Peyer's patch (tissue), 4 donors: ENCODE data around the gene CNN2.

ENCODE experiments used
- POLR2A ChIP-seq, 2 donors: fragments of 450-650 bp; IDR thresholded peaks; one replicate each; pipeline ENCODE4 v1.5.1; 2017; ENCODE audit warnings: antibody characterized with exemption in 2 of 2, mild to moderate bottlenecking in 2 of 2, moderate library complexity in 2 of 2
- TF ChIP-seq, protein P1 (sequence below), 6 experiments: fragments of 450-650 bp in 4 of 6; fragments of 200-600 bp in 2 of 6; sonication (generic) in 1 of 6; IDR thresholded peaks; one replicate each; pipeline ENCODE4 v1.5.1; 2017 to 2019; ENCODE audit warnings: antibody characterized with exemption in 6 of 6, mild to moderate bottlenecking in 3 of 6, moderate library complexity in 1 of 6

DNA sequence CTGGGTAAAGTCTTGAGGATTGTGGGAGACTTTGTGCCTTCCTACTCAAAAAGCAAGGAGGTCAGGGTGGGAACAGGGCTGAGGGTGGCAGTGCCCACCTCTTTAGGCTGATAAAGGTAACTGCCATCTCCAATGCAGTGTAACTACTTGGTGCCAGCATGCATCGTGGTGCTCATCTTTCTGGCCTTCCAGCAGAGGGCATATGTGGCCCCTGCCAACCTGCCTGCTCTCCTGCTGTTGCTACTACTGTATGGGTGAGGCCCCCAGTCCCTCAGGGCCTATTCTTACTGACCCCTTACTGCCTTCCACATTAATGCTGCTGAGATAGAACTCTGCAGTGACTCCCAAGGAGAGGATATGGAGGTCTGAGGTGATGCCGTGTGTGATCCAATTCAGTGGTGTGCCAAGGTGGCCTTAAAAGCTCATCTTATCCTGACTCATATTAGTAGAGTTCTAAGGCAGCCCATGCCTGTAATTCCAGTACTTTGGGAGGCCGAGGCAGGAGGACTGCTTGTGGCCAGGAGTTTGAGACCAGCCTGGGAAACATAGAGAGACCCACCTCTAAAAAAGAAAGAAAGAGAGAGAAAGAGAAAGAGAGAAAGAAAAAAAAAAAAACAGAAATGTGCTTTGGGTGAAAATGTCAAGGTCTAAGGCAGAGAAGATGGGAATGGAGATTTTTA lies 30.9 kb downstream of the CNN2 start:
- TF ChIP-seq, protein P1, sequence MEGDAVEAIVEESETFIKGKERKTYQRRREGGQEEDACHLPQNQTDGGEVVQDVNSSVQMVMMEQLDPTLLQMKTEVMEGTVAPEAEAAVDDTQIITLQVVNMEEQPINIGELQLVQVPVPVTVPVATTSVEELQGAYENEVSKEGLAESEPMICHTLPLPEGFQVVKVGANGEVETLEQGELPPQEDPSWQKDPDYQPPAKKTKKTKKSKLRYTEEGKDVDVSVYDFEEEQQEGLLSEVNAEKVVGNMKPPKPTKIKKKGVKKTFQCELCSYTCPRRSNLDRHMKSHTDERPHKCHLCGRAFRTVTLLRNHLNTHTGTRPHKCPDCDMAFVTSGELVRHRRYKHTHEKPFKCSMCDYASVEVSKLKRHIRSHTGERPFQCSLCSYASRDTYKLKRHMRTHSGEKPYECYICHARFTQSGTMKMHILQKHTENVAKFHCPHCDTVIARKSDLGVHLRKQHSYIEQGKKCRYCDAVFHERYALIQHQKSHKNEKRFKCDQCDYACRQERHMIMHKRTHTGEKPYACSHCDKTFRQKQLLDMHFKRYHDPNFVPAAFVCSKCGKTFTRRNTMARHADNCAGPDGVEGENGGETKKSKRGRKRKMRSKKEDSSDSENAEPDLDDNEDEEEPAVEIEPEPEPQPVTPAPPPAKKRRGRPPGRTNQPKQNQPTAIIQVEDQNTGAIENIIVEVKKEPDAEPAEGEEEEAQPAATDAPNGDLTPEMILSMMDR (IDR thresholded peaks at IDR 0.05): peak in 5 of 6 experiments; percentile 15 to 64 (median 60)
- TF ChIP-seq POLR2A (IDR thresholded peaks at IDR 0.05): no peak
